ENCODE data around the gene AAGAB. TPM values are rescaled to one million over a fixed set of nuclear protein-coding genes. Genes with fewer than 3 reads are reported as not detected.

AAGAB gene
- 10 to 100 TPM; 41.1 to 44.3 (median 42.5) TPM for total RNA-seq
- total RNA-seq (2013): 52.1 TPM

GRCh38 chr15:67254238-67255175, at the start of gene AAGAB, which contains the start of gene IQCH:
Gene AAGAB, minus strand, starts transcription at chr15:67254661. Its CDS starts 30 bp downstream, at chr15:67254631.
Gene IQCH, plus strand, starts transcription at chr15:67254786. Its CDS starts 111 bp downstream, at chr15:67254897.
- Histone ChIP-seq H3K27ac (ENCODE audit: low read length) (peak within 1 kb of the TSS; percentile 87), H3K4me1 (ENCODE audit: control insufficient read depth, insufficient read depth, low read length) (peaks cover 15% of the 10 kb centered on the region), H3K36me3 (ENCODE audit: control insufficient read depth, insufficient read depth, low read length) (no peaks in the 10 kb centered on the region), H3K9me3 (ENCODE audit: control insufficient read depth, insufficient read depth, low read length) (no peaks in the 10 kb centered on the region), H3K4me3 (ENCODE audit: low read length) (peak within 1 kb of the TSS; percentile 89), H3K27me3 (ENCODE audit: control insufficient read depth, insufficient read depth, low read length) (no peaks in the 10 kb centered on the region)
- Mint-ChIP-seq H3K9me3 (no peaks in the 10 kb centered on the region), H3K4me3 (peak within 1 kb of the TSS; percentile 99), H3K4me1 (peaks cover 39 to 41% of the 10 kb centered on the region in 2 donors), H3K27ac (peak within 1 kb of the TSS; percentile 95 to 98), H3K36me3 (no peaks in the 10 kb centered on the region), H3K27me3 (ENCODE audit: low read depth in 2 of 2) (peaks cover 3 to 10% of the 10 kb centered on the region in 2 donors)
- WGBS (ENCODE audit: insufficient coverage): under 1% methylated on average over 76 of the region's 76 CpGs
- intact Hi-C loops (cut with micrococcal nuclease): loop anchor here (2.0 to 10.0 kb wide), 4 partner anchors 167 to 1030 kb away; partner anchors contain the start of genes RNU6-1 and SMAD3
- DNase-seq: peak; percentile 96 to 97
- ATAC-seq: peak; percentile 92 to 99 (median 95)
- TF ChIP-seq, protein P1, sequence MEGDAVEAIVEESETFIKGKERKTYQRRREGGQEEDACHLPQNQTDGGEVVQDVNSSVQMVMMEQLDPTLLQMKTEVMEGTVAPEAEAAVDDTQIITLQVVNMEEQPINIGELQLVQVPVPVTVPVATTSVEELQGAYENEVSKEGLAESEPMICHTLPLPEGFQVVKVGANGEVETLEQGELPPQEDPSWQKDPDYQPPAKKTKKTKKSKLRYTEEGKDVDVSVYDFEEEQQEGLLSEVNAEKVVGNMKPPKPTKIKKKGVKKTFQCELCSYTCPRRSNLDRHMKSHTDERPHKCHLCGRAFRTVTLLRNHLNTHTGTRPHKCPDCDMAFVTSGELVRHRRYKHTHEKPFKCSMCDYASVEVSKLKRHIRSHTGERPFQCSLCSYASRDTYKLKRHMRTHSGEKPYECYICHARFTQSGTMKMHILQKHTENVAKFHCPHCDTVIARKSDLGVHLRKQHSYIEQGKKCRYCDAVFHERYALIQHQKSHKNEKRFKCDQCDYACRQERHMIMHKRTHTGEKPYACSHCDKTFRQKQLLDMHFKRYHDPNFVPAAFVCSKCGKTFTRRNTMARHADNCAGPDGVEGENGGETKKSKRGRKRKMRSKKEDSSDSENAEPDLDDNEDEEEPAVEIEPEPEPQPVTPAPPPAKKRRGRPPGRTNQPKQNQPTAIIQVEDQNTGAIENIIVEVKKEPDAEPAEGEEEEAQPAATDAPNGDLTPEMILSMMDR (IDR thresholded peaks at IDR 0.05): no peak

DNA sequence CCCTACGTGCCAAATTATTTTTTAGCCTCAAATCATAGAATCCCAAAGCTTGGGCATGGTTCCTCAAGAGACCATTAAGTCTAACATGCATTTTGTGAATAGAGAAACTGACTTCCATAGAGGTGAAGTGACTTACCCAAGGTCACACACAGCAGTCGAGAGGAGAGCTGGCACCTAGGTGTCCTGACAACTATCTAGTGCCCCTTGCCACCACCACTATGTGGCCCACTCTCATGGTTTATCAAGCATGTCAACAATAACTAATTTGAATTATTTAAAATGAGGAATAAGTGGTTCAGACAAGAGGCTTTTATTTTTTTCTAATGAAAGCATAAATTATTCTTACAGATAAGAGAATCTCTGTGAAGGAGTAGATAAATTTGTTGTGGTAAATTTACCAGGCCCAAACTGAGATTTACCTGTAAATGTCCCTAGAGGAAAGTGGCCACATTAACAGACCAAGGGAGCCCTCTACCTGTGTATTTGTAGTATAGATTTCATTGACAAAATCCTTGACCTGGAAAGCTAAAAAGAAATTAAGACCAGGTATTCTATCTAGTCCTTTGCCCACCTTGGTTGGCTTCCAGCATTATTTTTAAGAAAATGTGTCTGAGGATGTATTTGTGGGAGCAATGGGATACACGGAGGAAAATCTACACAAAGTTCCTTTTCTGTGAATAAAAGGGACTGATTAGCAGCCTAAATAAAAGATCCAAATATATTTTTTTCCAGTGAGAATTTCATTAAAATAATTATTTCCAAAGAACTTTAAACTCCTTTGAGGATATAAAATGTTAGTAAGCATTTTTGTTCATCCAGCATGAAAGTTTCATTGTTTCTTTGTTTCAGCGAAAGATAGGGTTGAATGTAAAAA, 49.3 kb upstream of the AAGAB start:
- Histone ChIP-seq H3K36me3 (ENCODE audit: control insufficient read depth, insufficient read depth, low read length) (no peaks in the 10 kb centered on the region), H3K4me3 (ENCODE audit: low read length) (no peak overlapping the region), H3K4me1 (ENCODE audit: control insufficient read depth, insufficient read depth, low read length) (no peaks in the 10 kb centered on the region), H3K27me3 (ENCODE audit: control insufficient read depth, insufficient read depth, low read length) (no peaks in the 10 kb centered on the region), H3K27ac (ENCODE audit: low read length) (no peak overlapping the region), H3K9me3 (ENCODE audit: control insufficient read depth, insufficient read depth, low read length) (no peaks in the 10 kb centered on the region)
- no peaks in the 10 kb centered on the region for H3K9me3 Mint-ChIP-seq
- H3K4me3 Mint-ChIP-seq: no peak overlapping the region
- DNase-seq: peak in 1 of 2 donors; percentile 75
- ATAC-seq: peak in 2 of 3 donors; percentile 38 to 57
- 92% methylated on average over 3 of the region's 4 CpGs for WGBS (ENCODE audit: insufficient coverage)
- H3K27ac Mint-ChIP-seq: no peak overlapping the region
- no peaks in the 10 kb centered on the region for H3K4me1 Mint-ChIP-seq
- intact Hi-C loops (cut with micrococcal nuclease): loop anchor here (1.0 kb wide), 1 partner anchor 357 kb away; no protein-coding TSS in a partner anchor
- TF ChIP-seq, protein P1 (IDR thresholded peaks at IDR 0.05): peak; percentile 71
- H3K27me3 Mint-ChIP-seq (ENCODE audit: low read depth in 2 of 2): no peaks in the 10 kb centered on the region
- no peaks in the 10 kb centered on the region for H3K36me3 Mint-ChIP-seq

- H3K36me3 ChIP-seq (ENCODE audit: control insufficient read depth, insufficient read depth, low read length): no peaks in the 10 kb centered on the region
These were observed 46.0 kb upstream of the AAGAB start for GRCh38 chr15:67300266-67301025.

More at GRCh38 chr15:67300266-67301025, 46.0 kb upstream of the AAGAB start:
- Histone ChIP-seq H3K4me3 (ENCODE audit: low read length) (no peak overlapping the region), H3K27me3 (ENCODE audit: control insufficient read depth, insufficient read depth, low read length) (no peaks in the 10 kb centered on the region), H3K4me1 (ENCODE audit: control insufficient read depth, insufficient read depth, low read length) (no peaks in the 10 kb centered on the region), H3K9me3 (ENCODE audit: control insufficient read depth, insufficient read depth, low read length) (no peaks in the 10 kb centered on the region), H3K27ac (ENCODE audit: low read length) (no peak overlapping the region)
- no peaks in the 10 kb centered on the region for H3K9me3 Mint-ChIP-seq
- WGBS (ENCODE audit: insufficient coverage): no CpG with 5 or more reads among the region's 2 CpGs
- H3K27ac Mint-ChIP-seq: no peak overlapping the region
- intact Hi-C loops (cut with micrococcal nuclease): no loop called here
- no peaks in the 10 kb centered on the region for H3K36me3 Mint-ChIP-seq
- no peak overlapping the region for H3K4me3 Mint-ChIP-seq
- DNase-seq (no peak), ATAC-seq (no peak)
- H3K27me3 Mint-ChIP-seq (ENCODE audit: low read depth in 2 of 2): no peaks in the 10 kb centered on the region
- TF ChIP-seq, protein P1 (IDR thresholded peaks at IDR 0.05): no peak
- H3K4me1 Mint-ChIP-seq: no peaks in the 10 kb centered on the region

Measured in natural killer cell (primary cell).